Neural crest cell (in vitro differentiated cells): Measurements from ENCODE around the gene CAPZA2. TPM values are rescaled to one million over a fixed set of nuclear protein-coding genes. Genes with fewer than 3 reads are reported as not detected.

Source experiments
- DNase-seq: peaks from one replicate; pipeline ENCODE4 v3.0.0; 2021; ENCODE audit warnings: low read depth, mixed read lengths, low spot score
- H3K27ac Mint-ChIP-seq: one replicate; pipeline ENCODE4 v1.8.0; 2021; ENCODE audit warnings: mild to moderate bottlenecking, mixed read lengths; ENCODE audit not compliant: unreplicated experiment
- H3K27me3 Mint-ChIP-seq: 2 replicates; pipeline ENCODE4 v1.8.0; 2021; ENCODE audit warnings: low read depth, mild to moderate bottlenecking, mixed read lengths
- H3K36me3 Mint-ChIP-seq: 2 replicates; pipeline ENCODE4 v1.8.0; 2021; ENCODE audit warnings: low read depth, mild to moderate bottlenecking, mixed read lengths
- H3K4me1 Mint-ChIP-seq: 2 replicates; pipeline ENCODE4 v1.8.0; 2021; ENCODE audit warnings: mixed read lengths
- H3K4me3 Mint-ChIP-seq: one replicate; pipeline ENCODE4 v1.8.0; 2021; ENCODE audit warnings: mild to moderate bottlenecking, mixed read lengths
- H3K9me3 Mint-ChIP-seq: 2 replicates; pipeline ENCODE4 v1.8.0; 2021; ENCODE audit warnings: mixed read lengths
- total RNA-seq: library from RNA; stranded (reverse); gene quantifications from 2 replicates; pipeline ENCODE4 v1.2.1, GENCODE V29; 2021
- TF ChIP-seq, protein P1 (sequence below): fragments of 200-600 bp; sonication (generic); conservative IDR thresholded peaks from 2 replicates; pipeline ENCODE4 v1.5.0; 2021; ENCODE audit warnings: antibody characterized with exemption, mild to moderate bottlenecking

Gene CAPZA2
- total RNA-seq, 1 donor from 2014 or later = 115 TPM

DNA sequence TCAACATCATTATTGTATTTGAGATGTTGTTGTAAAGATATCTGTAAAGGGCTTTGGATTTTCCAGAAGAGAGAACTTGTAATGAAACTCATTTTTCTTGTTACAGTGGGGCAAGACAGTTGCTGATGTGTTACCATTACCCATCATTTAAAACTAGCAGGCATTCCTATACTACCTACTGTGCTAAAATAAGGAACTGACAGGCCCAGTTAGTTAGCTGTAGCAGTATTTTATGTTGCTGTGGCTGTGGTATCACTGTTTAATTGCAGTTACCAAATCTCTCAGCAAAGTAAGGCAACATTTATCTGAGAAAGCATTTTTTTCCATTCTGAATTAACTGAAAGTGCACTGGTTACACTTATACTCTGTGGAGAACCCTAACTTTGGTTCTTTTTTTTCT lies 100.8 kb downstream of the CAPZA2 start:
- Mint-ChIP-seq H3K4me1 (peaks cover under 1% of the 10 kb centered on the region), H3K4me3 (no peak overlapping the region), H3K9me3 (no peaks in the 10 kb centered on the region), H3K27me3 (no peaks in the 10 kb centered on the region), H3K27ac (no peak overlapping the region), H3K36me3 (peaks cover 10% of the 10 kb centered on the region)
- TF ChIP-seq, protein P1, sequence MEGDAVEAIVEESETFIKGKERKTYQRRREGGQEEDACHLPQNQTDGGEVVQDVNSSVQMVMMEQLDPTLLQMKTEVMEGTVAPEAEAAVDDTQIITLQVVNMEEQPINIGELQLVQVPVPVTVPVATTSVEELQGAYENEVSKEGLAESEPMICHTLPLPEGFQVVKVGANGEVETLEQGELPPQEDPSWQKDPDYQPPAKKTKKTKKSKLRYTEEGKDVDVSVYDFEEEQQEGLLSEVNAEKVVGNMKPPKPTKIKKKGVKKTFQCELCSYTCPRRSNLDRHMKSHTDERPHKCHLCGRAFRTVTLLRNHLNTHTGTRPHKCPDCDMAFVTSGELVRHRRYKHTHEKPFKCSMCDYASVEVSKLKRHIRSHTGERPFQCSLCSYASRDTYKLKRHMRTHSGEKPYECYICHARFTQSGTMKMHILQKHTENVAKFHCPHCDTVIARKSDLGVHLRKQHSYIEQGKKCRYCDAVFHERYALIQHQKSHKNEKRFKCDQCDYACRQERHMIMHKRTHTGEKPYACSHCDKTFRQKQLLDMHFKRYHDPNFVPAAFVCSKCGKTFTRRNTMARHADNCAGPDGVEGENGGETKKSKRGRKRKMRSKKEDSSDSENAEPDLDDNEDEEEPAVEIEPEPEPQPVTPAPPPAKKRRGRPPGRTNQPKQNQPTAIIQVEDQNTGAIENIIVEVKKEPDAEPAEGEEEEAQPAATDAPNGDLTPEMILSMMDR = no peak
- DNase-seq = no peak

DNA sequence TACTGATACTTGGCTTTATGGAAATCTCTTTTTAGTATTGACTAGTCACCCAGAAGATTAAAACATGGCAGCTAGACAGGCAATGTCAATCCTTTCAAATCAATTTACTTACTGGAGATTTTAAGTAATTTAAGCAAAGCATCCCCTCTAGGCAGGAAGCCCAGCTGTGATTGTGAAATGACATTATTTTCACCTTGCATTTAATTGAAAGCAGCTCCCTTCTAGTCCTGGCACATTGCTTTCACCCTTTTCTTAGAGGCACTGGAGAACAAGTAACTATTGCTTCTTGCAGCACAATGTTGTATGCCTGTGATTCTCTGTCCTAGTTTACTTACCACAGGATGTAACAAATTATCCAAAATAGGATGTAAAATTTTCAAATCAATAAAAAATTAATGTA lies 104.2 kb downstream of the CAPZA2 start:
- peaks cover 25% of the 10 kb centered on the region for H3K4me1 Mint-ChIP-seq
- peaks cover 3% of the 10 kb centered on the region for H3K36me3 Mint-ChIP-seq
- no peaks in the 10 kb centered on the region for H3K27me3 Mint-ChIP-seq
- no peak for DNase-seq
- TF ChIP-seq, protein P1 = no peak
- H3K27ac Mint-ChIP-seq = no peak overlapping the region
- no peaks in the 10 kb centered on the region for H3K9me3 Mint-ChIP-seq
- H3K4me3 Mint-ChIP-seq = no peak overlapping the region

DNA sequence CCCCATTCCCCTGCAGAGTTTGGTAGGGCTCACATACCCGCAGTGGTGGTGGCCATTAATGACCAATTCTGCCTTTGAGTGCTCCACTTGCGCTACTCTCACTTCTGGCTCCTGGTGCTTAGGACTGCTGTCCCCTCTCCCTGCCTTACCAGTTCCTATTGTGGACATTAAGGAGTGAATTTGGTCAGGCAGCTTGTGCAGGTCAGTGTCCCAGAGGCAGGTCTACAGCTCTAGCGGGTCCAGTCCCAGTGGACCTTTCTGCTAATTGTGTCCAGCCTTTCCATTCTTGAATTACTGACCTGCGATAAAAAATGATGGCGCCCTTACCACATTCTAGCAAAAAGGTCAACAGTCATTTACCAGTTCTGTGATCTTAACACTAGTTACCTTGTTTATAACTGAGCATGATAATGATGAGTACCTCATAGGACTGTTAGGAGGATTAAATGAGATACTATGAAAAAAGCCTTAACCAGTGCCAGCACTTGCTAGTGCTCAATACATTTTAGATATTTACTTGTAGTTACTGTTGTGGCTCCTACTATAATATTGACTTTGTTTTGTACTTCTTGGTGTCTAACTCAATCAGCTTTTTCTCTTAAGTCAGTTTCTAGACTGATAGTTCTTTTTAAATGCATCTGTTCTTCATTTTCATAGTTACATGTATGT lies 105.0 kb downstream of the CAPZA2 start:
- Mint-ChIP-seq H3K27me3 (no peaks in the 10 kb centered on the region), H3K9me3 (no peaks in the 10 kb centered on the region), H3K36me3 (peaks cover 3% of the 10 kb centered on the region)

DNA sequence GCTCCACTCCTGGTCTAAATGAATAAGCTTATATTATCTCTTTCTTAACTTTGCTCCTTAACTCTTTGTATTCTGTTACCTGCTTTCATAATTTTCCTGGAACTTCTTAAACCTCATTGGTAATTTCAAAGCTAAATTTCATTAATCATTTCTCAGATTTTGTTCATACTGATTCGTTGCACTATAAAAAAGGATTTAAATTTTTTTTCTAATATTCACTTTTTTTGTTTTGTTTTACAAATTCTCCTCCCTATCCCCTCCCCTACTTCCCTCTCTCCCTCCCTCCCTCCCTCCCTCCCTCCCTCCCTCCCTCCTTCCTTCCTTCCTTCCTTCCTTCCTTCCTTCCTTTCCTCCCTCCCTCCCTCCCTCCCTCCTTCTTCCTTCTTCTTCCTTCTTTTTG lies 105.6 kb downstream of the CAPZA2 start:
- Mint-ChIP-seq H3K4me1 (peaks cover 39% of the 10 kb centered on the region), H3K4me3 (no peak overlapping the region)
- TF ChIP-seq, protein P1 = no peak

More for the DNA sequence above, 105.0 kb downstream of the CAPZA2 start:
- no peak for DNase-seq
- H3K4me3 Mint-ChIP-seq = no peak overlapping the region
- peaks cover 33% of the 10 kb centered on the region for H3K4me1 Mint-ChIP-seq
- no peak overlapping the region for H3K27ac Mint-ChIP-seq
- TF ChIP-seq, protein P1 = no peak

DNA sequence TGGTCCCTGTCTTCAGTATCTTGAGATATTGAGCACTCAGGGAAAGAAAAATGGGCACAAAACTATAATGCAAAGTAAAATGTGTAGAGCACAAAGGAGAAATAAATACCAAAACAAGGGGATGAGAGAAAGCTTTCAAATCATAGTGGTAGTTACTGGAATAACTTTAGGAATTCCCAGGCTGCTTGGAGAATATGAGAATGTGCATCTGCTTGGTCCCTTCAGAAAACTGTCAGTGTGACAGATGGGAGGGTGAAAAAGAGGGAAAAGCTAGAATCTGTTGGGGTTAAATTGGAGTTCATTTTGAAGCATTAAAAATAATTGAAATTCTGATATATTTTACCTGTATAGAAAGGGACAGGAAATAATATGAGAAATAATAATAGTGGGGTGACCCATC lies 106.2 kb downstream of the CAPZA2 start:
- Mint-ChIP-seq H3K9me3 (no peaks in the 10 kb centered on the region), H3K36me3 (no peaks in the 10 kb centered on the region), H3K27ac (no peak overlapping the region), H3K27me3 (no peaks in the 10 kb centered on the region), H3K4me1 (peaks cover 40% of the 10 kb centered on the region), H3K4me3 (no peak overlapping the region)
- TF ChIP-seq, protein P1 = no peak
- DNase-seq = no peak

More for the DNA sequence above, 105.6 kb downstream of the CAPZA2 start:
- Mint-ChIP-seq H3K9me3 (no peaks in the 10 kb centered on the region), H3K36me3 (no peaks in the 10 kb centered on the region), H3K27ac (no peak overlapping the region), H3K27me3 (no peaks in the 10 kb centered on the region)
- DNase-seq = no peak
